Fibroblast of pulmonary artery (primary cell): ENCODE data around the gene AMZ1.

Source experiments
- DNase-seq: peaks from one replicate; pipeline ENCODE4 v3.0.0-alpha.2; 2010; ENCODE audit warnings: low read depth
- H3K4me3 ChIP-seq: replicated peaks from 2 replicates; pipeline ENCODE4 v1.5.1; 2011; ENCODE audit warnings: low read depth, mild to moderate bottlenecking, control low read depth, low read length, moderate library complexity
- CTCF ChIP-seq: IDR thresholded peaks from 2 replicates; pipeline ENCODE4 v1.5.1; 2011; ENCODE audit warnings: mild to moderate bottlenecking, control low read depth, low read length, inconsistent platforms; ENCODE audit errors: missing control alignments

Gene AMZ1

GRCh38 chr7:2760098-2760889 lies 72.3 kb downstream of the AMZ1 start:
- DNase-seq = peak; percentile 58
- peak; percentile 40 for TF ChIP-seq CTCF
- H3K4me3 ChIP-seq = no peak overlapping the region

- DNase-seq = no peak
- TF ChIP-seq CTCF = no peak
- no peak overlapping the region for H3K4me3 ChIP-seq
These were observed 73.2 kb downstream of the AMZ1 start for GRCh38 chr7:2761131-2761624.

- no peak for TF ChIP-seq CTCF
- DNase-seq = no peak
- H3K4me3 ChIP-seq = no peak overlapping the region
These were observed 73.9 kb downstream of the AMZ1 start for GRCh38 chr7:2761801-2762497.

- TF ChIP-seq CTCF = no peak
These were observed 75.6 kb downstream of the AMZ1 start for GRCh38 chr7:2763597-2763996.

GRCh38 chr7:2764621-2765020 lies 76.6 kb downstream of the AMZ1 start:
- no peak overlapping the region for H3K4me3 ChIP-seq
- DNase-seq = no peak
- TF ChIP-seq CTCF = no peak

More at GRCh38 chr7:2763597-2763996, 75.6 kb downstream of the AMZ1 start:
- DNase-seq = no peak
- H3K4me3 ChIP-seq = no peak overlapping the region
